ENCODE data around the gene BAG5.
A peak's percentile ranks its signal among the peaks of the same experiment; 100 is the strongest.

Gene BAG5

GRCh38 chr14:103521951-103522563, 40.4 kb downstream of the BAG5 start:
- peak overlapping the region; percentile 73 for H3K9ac ChIP-seq (ENCODE audit: low read depth, low read length)
- H3K4me3 ChIP-seq (ENCODE audit: low read depth, low read length) = peak overlapping the region; percentile 76
- H3K4me1 ChIP-seq (ENCODE audit: control insufficient read depth, insufficient read depth, low read length) = peaks cover 5% of the 10 kb centered on the region
- peaks cover 21% of the 10 kb centered on the region for H3K36me3 ChIP-seq (ENCODE audit: control insufficient read depth, insufficient read depth, low read length)
- peaks cover 16% of the 10 kb centered on the region for H3K27me3 ChIP-seq (ENCODE audit: control insufficient read depth, insufficient read depth, low read length)
- H3K9me3 ChIP-seq (ENCODE audit: control insufficient read depth, insufficient read depth, low read length) = no peaks in the 10 kb centered on the region

GRCh38 chr14:103521438-103521950, 41.0 kb downstream of the BAG5 start:
- peaks cover 5% of the 10 kb centered on the region for H3K4me1 ChIP-seq (ENCODE audit: control insufficient read depth, insufficient read depth, low read length)
- peak overlapping the region; percentile 76 for H3K4me3 ChIP-seq (ENCODE audit: low read depth, low read length)
- peak overlapping the region; percentile 37 for H3K9ac ChIP-seq (ENCODE audit: low read depth, low read length)
- H3K36me3 ChIP-seq (ENCODE audit: control insufficient read depth, insufficient read depth, low read length) = peaks cover 21% of the 10 kb centered on the region
- H3K9me3 ChIP-seq (ENCODE audit: control insufficient read depth, insufficient read depth, low read length) = no peaks in the 10 kb centered on the region
- peaks cover 16% of the 10 kb centered on the region for H3K27me3 ChIP-seq (ENCODE audit: control insufficient read depth, insufficient read depth, low read length)

- Histone ChIP-seq H3K27me3 (ENCODE audit: control insufficient read depth, insufficient read depth, low read length) (peaks cover 16% of the 10 kb centered on the region), H3K36me3 (ENCODE audit: control insufficient read depth, insufficient read depth, low read length) (peaks cover 21% of the 10 kb centered on the region), H3K9me3 (ENCODE audit: control insufficient read depth, insufficient read depth, low read length) (no peaks in the 10 kb centered on the region), H3K9ac (ENCODE audit: low read depth, low read length) (peak overlapping the region; percentile 37), H3K4me3 (ENCODE audit: low read depth, low read length) (peak overlapping the region; percentile 76), H3K4me1 (ENCODE audit: control insufficient read depth, insufficient read depth, low read length) (peaks cover 5% of the 10 kb centered on the region)
Measured at GRCh38 chr14:103520657-103521437, 41.6 kb downstream of the BAG5 start.

GRCh38 chr14:103520269-103520656, 42.2 kb downstream of the BAG5 start:
- no peaks in the 10 kb centered on the region for H3K9me3 ChIP-seq (ENCODE audit: control insufficient read depth, insufficient read depth, low read length)
- no peak overlapping the region for H3K9ac ChIP-seq (ENCODE audit: low read depth, low read length)
- peaks cover 21% of the 10 kb centered on the region for H3K36me3 ChIP-seq (ENCODE audit: control insufficient read depth, insufficient read depth, low read length)
- H3K4me1 ChIP-seq (ENCODE audit: control insufficient read depth, insufficient read depth, low read length) = peaks cover 5% of the 10 kb centered on the region
- peaks cover 16% of the 10 kb centered on the region for H3K27me3 ChIP-seq (ENCODE audit: control insufficient read depth, insufficient read depth, low read length)
- peak overlapping the region; percentile 76 for H3K4me3 ChIP-seq (ENCODE audit: low read depth, low read length)

GRCh38 chr14:103519837-103520212, 42.6 kb downstream of the BAG5 start:
- Histone ChIP-seq H3K9me3 (ENCODE audit: control insufficient read depth, insufficient read depth, low read length) (no peaks in the 10 kb centered on the region), H3K9ac (ENCODE audit: low read depth, low read length) (no peak overlapping the region), H3K4me1 (ENCODE audit: control insufficient read depth, insufficient read depth, low read length) (peaks cover 5% of the 10 kb centered on the region), H3K27me3 (ENCODE audit: control insufficient read depth, insufficient read depth, low read length) (peaks cover 16% of the 10 kb centered on the region), H3K4me3 (ENCODE audit: low read depth, low read length) (no peak overlapping the region), H3K36me3 (ENCODE audit: control insufficient read depth, insufficient read depth, low read length) (peaks cover 21% of the 10 kb centered on the region)

GRCh38 chr14:103519043-103519836, 43.2 kb downstream of the BAG5 start:
- H3K36me3 ChIP-seq (ENCODE audit: control insufficient read depth, insufficient read depth, low read length) = peaks cover 21% of the 10 kb centered on the region
- H3K9ac ChIP-seq (ENCODE audit: low read depth, low read length) = peak overlapping the region; percentile 37
- H3K4me3 ChIP-seq (ENCODE audit: low read depth, low read length) = no peak overlapping the region
- H3K27me3 ChIP-seq (ENCODE audit: control insufficient read depth, insufficient read depth, low read length) = peaks cover 11% of the 10 kb centered on the region
- H3K9me3 ChIP-seq (ENCODE audit: control insufficient read depth, insufficient read depth, low read length) = no peaks in the 10 kb centered on the region
- peaks cover 5% of the 10 kb centered on the region for H3K4me1 ChIP-seq (ENCODE audit: control insufficient read depth, insufficient read depth, low read length)

- Histone ChIP-seq H3K4me1 (ENCODE audit: control insufficient read depth, insufficient read depth, low read length) (peaks cover 2% of the 10 kb centered on the region), H3K36me3 (ENCODE audit: control insufficient read depth, insufficient read depth, low read length) (peaks cover 21% of the 10 kb centered on the region), H3K9ac (ENCODE audit: low read depth, low read length) (peak overlapping the region; percentile 37), H3K9me3 (ENCODE audit: control insufficient read depth, insufficient read depth, low read length) (no peaks in the 10 kb centered on the region), H3K4me3 (ENCODE audit: low read depth, low read length) (no peak overlapping the region), H3K27me3 (ENCODE audit: control insufficient read depth, insufficient read depth, low read length) (peaks cover 4% of the 10 kb centered on the region)
Measured at GRCh38 chr14:103518422-103519042, 43.9 kb downstream of the BAG5 start.

GRCh38 chr14:103517721-103518421, 44.6 kb downstream of the BAG5 start:
- Histone ChIP-seq H3K36me3 (ENCODE audit: control insufficient read depth, insufficient read depth, low read length) (peaks cover 21% of the 10 kb centered on the region), H3K4me3 (ENCODE audit: low read depth, low read length) (no peak overlapping the region), H3K9me3 (ENCODE audit: control insufficient read depth, insufficient read depth, low read length) (no peaks in the 10 kb centered on the region), H3K27me3 (ENCODE audit: control insufficient read depth, insufficient read depth, low read length) (no peaks in the 10 kb centered on the region), H3K9ac (ENCODE audit: low read depth, low read length) (peak overlapping the region; percentile 47), H3K4me1 (ENCODE audit: control insufficient read depth, insufficient read depth, low read length) (no peaks in the 10 kb centered on the region)

- Histone ChIP-seq H3K4me3 (ENCODE audit: low read depth, low read length) (no peak overlapping the region), H3K9ac (ENCODE audit: low read depth, low read length) (peak overlapping the region; percentile 24), H3K27me3 (ENCODE audit: control insufficient read depth, insufficient read depth, low read length) (no peaks in the 10 kb centered on the region), H3K4me1 (ENCODE audit: control insufficient read depth, insufficient read depth, low read length) (no peaks in the 10 kb centered on the region), H3K9me3 (ENCODE audit: control insufficient read depth, insufficient read depth, low read length) (no peaks in the 10 kb centered on the region), H3K36me3 (ENCODE audit: control insufficient read depth, insufficient read depth, low read length) (peaks cover 21% of the 10 kb centered on the region)
Measured at GRCh38 chr14:103517174-103517566, 45.3 kb downstream of the BAG5 start.

GRCh38 chr14:103516426-103517173, 45.9 kb downstream of the BAG5 start:
- Histone ChIP-seq H3K27me3 (ENCODE audit: control insufficient read depth, insufficient read depth, low read length) (no peaks in the 10 kb centered on the region), H3K36me3 (ENCODE audit: control insufficient read depth, insufficient read depth, low read length) (peaks cover 21% of the 10 kb centered on the region), H3K9me3 (ENCODE audit: control insufficient read depth, insufficient read depth, low read length) (no peaks in the 10 kb centered on the region), H3K4me1 (ENCODE audit: control insufficient read depth, insufficient read depth, low read length) (no peaks in the 10 kb centered on the region), H3K9ac (ENCODE audit: low read depth, low read length) (no peak overlapping the region), H3K4me3 (ENCODE audit: low read depth, low read length) (no peak overlapping the region)
